Adrenal gland (tissue), 12 donors: ENCODE results near the gene MVD. TPM values are rescaled to one million over a fixed set of nuclear protein-coding genes. Genes with fewer than 3 reads are reported as not detected.

Source experiments
- DNase-seq, 7 donors: peaks; one replicate each; pipeline ENCODE4 v3.0.0-alpha.2; 2019 to 2020
- H3K27ac ChIP-seq, 5 donors: fragments of 200-600 bp; sonication (generic) in 4 of 5; 1 replicate in 3 of 5; 2 replicates in 2 of 5; pipeline versions ENCODE4 v1.5.1 to v1.8.0; 2016 to 2020; ENCODE audit warnings: mild to moderate bottlenecking in 1 of 5
- H3K27me3 ChIP-seq: fragments of 200-600 bp; 2 replicates; pipeline ENCODE4 v1.8.0; 2021
- H3K36me3 ChIP-seq, 2 donors: fragments of 200-600 bp; replicated peaks in 1 of 2; 1 replicate in 1 of 2; 2 replicates in 1 of 2; pipeline versions ENCODE4 v1.5.1 to v1.8.0; 2018 to 2022
- H3K4me1 ChIP-seq, 2 donors: fragments of 200-600 bp; replicated peaks in 1 of 2; 1 replicate in 1 of 2; 2 replicates in 1 of 2; pipeline versions ENCODE4 v1.5.1 to v1.8.0; 2018 to 2021
- H3K4me3 ChIP-seq, 4 donors: fragments of 200-600 bp; sonication (generic) in 3 of 4; one replicate each; pipeline ENCODE4 v1.5.1; 2016 to 2018
- H3K9me3 ChIP-seq, 3 donors: fragments of 200-600 bp; sonication (generic) in 1 of 3; replicated peaks in 1 of 3; 1 replicate in 2 of 3; 2 replicates in 1 of 3; pipeline versions ENCODE4 v1.5.1 to v1.8.0; 2016 to 2021
- CTCF ChIP-seq, 6 experiments: fragments of 450-650 bp in 4 of 6; fragments of 200-600 bp in 2 of 6; sonication (generic) in 1 of 6; IDR thresholded peaks; 1 replicate in 5 of 6; 2 replicates in 1 of 6; pipeline versions ENCODE4 v1.5.1 to v1.8.0; 2016 to 2021; ENCODE audit warnings: antibody characterized with exemption in 6 of 6, mild to moderate bottlenecking in 2 of 6, moderate library complexity in 1 of 6
- POLR2A ChIP-seq, 2 donors: fragments of 450-650 bp; IDR thresholded peaks; one replicate each; pipeline ENCODE4 v1.6.1; 2017; ENCODE audit warnings: antibody characterized with exemption in 2 of 2, mild to moderate bottlenecking in 2 of 2, moderate library complexity in 1 of 2
- WGBS, 4 donors: extraction: QIAGEN DNeasy Blood & Tissue Kit in 2 of 4; methylation state at CpG; one replicate each; pipeline versions ENCODE4 v1.1.5 to v1.1.7; 2013 to 2017; 5-methylcytosine and 5-hydroxymethylcytosine counted together
- intact Hi-C, 2 donors: fragments of 100-400 bp; cut with DNase I; formaldehyde crosslinking; loops; one replicate each; pipeline versions ENCODE4 v1.14.1 to v1.15.0; 2022 to 2023
- polyA plus RNA-seq, 3 donors: library from polyadenylated mRNA; stranded (reverse); fragments of 200-250 nt in 2 of 3; fragments of 350-450 nt in 1 of 3; fragmentation: Illumina TruSeq in 1 of 3; extraction: RNeasy Lipid Tissue Mini Kit (QIAGEN cat#74804) in 1 of 3; gene quantifications; one replicate each; pipeline ENCODE4 v1.2.3, GENCODE V29; 2013 to 2014
- total RNA-seq, 9 donors: library from RNA; depleted of rRNA in 4 of 9; stranded (reverse); fragments of >200 nt in 4 of 9; fragments of 120-200 nt in 1 of 9; fragmentation: NEBNext Ultra II Directional in 1 of 9; extraction: Animal tissue kit (Norgen Biotek cat#: 25700) in 1 of 9; gene quantifications; one replicate each; pipeline versions ENCODE4 v1.1.0 to v1.2.4, GENCODE V29; 2013 to 2023
- donor health status: healthy with polysubstance abuse.
- donor health status: Bipolar disorder and iron deficiency.
- donor health status: DM: yes; HTN: yes; CAD: no.
- donor health status: DM: no; HTN: no; CAD: no.
- donor health status: DM: no; HTN: no; CAD: no.
- donor health status: DM: yes; HTN: yes; CAD: no.

MVD gene
- total and polyA plus RNA-seq, 12 donors = 25.6 to 293 (median 45.4) TPM

DNA sequence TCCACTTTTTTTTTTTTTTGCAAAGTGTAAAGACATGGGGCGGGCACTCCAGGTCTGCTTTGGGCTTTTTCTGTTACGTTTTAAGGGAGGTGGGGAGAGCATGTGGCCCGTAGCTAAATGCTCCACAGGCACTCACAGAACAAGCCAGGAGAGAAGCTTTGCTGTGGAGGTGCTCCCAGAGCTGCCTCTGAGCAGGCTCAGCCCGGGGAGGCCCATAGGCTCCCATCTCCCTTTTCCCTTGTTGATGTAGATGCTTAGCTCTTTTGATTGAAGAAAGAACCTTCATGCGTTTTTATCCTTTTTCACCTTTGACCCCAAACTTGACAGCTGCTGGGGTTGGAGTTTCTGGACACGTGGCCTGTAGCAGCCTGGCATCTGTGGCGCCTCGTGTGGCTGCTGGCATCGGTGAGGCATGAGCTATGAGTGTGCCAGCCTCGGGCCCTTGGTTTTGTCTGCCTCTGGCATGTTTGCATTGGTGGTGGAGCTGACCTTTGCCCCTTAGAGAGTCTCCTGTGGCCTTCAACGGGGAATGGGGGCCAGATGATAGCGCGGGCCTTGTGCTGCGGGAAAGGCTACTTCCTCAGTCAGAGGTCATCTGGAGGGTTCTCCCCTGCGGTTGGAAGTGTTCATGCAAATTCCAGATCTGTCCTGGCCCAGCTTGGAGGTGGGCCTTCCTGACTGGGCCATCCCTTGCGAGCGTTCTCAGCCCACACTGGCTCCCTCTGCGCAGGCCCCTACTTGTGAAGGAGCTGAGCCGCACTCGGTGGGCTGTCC, 44.5 kb downstream of the MVD start:
- Histone ChIP-seq H3K27ac (no peak overlapping the region), H3K9me3 (no peaks in the 10 kb centered on the region), H3K4me3 (no peak overlapping the region), H3K27me3 (no peaks in the 10 kb centered on the region), H3K4me1 (peaks cover 0 to 11% of the 10 kb centered on the region in 2 donors), H3K36me3 (peaks cover 0 to 15% of the 10 kb centered on the region in 2 donors)
- intact Hi-C loops = no loop called here
- no peak for DNase-seq
- 82 to 90% (median 85%) methylated on average over 15 to 20 of the region's 20 CpGs for WGBS, 4 donors
- TF ChIP-seq CTCF (IDR thresholded peaks at IDR 0.05) = no peak
- TF ChIP-seq POLR2A (IDR thresholded peaks at IDR 0.05) = no peak

DNA sequence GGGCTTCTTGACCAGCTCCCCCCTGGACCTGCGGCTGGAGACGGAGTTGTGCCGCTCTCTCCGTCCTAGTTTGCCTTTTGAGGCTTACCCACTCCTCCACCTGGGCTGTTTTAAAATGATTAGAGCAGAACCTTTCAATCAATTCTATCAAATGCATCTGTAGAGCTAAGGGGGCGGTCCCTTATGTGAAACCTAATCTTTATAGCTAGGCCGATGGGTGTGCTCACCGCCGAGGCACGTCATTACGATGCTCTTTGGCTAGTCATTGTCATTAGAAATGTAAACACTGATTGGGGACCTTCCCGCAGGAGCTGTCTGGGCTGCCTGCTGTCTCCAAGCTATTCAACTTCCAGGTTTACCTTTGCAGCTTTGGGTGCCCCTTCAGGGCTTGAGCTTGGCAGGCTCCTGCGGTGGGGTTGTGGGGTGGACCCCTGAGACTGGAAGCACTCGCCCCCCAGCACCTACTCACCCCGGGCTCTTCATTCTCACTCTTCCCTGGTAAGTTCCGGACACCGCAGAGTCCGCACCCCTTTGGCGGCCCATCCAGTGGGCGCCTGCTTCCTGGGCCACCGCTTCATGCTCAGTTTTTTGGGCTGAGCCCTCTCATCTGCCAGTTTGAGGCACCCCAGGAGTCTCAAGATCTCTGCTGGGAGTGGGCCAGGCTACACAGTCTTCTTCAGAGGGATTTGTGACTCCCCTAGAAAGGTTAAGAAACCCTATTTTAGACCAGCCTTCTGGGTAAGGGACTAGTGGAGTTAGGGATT, 45.4 kb downstream of the MVD start:
- Histone ChIP-seq H3K9me3 (no peaks in the 10 kb centered on the region), H3K4me1 (peaks cover 0 to 11% of the 10 kb centered on the region in 2 donors), H3K36me3 (peaks cover 0 to 14% of the 10 kb centered on the region in 2 donors), H3K27ac (no peak overlapping the region), H3K27me3 (no peaks in the 10 kb centered on the region), H3K4me3 (no peak overlapping the region)
- TF ChIP-seq CTCF (IDR thresholded peaks at IDR 0.05) = no peak
- TF ChIP-seq POLR2A (IDR thresholded peaks at IDR 0.05) = no peak
- intact Hi-C loops = no loop called here
- 94 to 96% (median 95%) methylated on average over 19 to 20 of the region's 20 CpGs for WGBS, 4 donors
- DNase-seq = no peak

- H3K36me3 ChIP-seq = peaks cover 0 to 12% of the 10 kb centered on the region in 2 donors
- intact Hi-C loops = no loop called here
- WGBS, 4 donors = 90 to 96% (median 94%) methylated on average over 6 to 12 of the region's 12 CpGs
Observed at GRCh38 chr16:88616736-88617135, 46.2 kb downstream of the MVD start.

More at GRCh38 chr16:88616736-88617135, 46.2 kb downstream of the MVD start:
- H3K4me1 ChIP-seq = peaks cover 0 to 11% of the 10 kb centered on the region in 2 donors
- no peaks in the 10 kb centered on the region for H3K27me3 ChIP-seq
- H3K27ac ChIP-seq = no peak overlapping the region
- no peak for DNase-seq
- TF ChIP-seq POLR2A (IDR thresholded peaks at IDR 0.05) = no peak
- TF ChIP-seq CTCF (IDR thresholded peaks at IDR 0.05) = no peak
- no peaks in the 10 kb centered on the region for H3K9me3 ChIP-seq
- no peak overlapping the region for H3K4me3 ChIP-seq
